IPS DF 4.7 (cell line): ENCODE results near the gene LAMC2.

ENCODE experiments used
- DNase-seq: peaks from one replicate; pipeline ENCODE4 v3.0.0-alpha.2; 2013; ENCODE audit warnings: low spot score; ENCODE audit errors: extremely low read depth

LAMC2 gene

DNA sequence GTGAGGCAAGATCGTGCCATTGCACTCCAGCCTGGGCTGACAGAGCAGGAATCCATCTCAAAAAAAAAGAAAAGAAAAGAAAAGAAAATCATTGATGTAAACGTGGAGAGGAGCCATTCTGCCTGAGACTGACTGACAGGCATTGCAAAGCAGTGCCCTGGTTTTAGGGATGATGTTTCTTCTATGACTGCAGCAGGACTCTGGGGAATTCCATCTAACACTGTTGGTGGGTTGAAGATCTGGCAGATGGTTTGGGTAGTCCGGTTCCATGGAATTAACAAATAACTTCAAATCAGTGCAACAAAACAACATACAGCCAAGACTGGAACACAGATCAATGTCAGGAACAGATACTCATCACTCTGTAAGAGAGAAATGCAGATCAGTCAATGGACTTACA, 17.8 kb upstream of the LAMC2 start:
- no peak for DNase-seq

DNA sequence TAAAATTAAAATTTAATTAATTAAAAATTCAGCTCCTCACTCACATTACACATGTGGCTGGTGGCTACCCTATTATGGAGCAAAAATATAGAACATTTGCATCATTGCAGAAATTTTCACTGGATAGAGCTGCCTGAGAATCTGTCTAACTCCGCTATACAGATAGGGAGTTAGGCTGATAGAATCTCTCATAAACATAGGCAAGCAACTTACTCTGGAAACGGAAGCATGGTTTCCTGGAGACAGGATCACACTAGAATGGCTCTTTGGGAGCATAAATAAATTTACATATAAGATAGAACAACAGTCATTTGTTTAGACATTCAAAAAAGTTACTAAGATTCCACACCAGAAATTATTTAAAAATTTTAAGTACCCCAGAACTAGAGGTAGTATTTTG, 12.2 kb upstream of the LAMC2 start:
- no peak for DNase-seq

DNA sequence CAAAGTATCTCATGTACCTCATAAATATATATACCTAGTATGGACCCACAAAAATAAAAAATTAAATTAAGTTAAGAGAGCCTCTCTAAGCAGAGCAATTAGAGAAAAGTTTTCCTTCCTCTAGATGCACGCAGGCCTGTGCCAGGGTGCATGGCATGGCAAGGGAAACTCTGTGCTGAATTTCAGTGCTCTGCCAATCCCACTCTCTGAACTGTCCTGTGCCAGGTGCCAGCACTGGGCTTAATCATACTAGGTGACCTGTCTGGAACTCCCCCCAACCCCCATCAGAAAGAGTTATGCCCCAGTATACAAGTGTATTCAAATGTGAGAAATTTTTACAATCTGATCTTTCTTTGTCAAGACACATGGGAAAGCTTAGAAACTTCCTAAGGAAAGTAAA, 10.4 kb upstream of the LAMC2 start:
- DNase-seq: no peak

DNA sequence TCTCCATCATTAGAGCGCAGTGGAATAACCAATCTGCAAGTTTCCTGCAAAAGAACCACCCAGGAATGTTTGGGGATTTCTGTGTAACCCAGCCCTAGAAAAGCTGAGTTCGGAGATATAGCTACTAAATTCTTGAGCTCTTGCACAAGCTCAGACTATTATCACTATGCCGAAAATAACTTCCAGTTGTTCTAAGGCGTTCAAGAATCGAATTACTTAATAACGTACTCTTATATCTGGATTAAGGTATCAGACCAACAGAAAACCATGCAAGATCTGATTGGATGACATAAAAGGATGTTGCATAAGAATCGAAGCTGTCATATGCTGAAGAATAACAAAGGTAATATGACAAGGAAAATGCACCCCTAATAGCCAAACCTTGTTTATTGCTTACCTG, 7.5 kb upstream of the LAMC2 start:
- DNase-seq: no peak

DNA sequence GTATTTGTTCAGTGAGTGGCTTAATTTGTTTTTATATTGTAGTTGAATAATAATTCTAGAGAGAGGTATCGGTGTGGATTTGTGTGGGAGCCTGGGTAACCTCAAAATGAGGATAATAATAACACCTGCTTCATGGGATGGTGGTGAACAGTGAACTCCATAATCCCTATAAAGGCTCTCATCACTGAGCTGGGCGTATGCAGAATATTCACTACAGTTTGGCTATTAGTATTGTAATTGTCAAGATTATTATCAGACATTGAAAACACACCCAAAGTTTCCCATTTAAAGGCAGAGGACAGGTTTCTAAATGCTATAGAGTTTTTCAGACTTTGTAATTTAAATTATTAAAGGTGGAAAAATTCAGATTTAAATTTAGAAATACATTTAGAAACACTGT, 7.0 kb upstream of the LAMC2 start:
- DNase-seq: no peak

DNA sequence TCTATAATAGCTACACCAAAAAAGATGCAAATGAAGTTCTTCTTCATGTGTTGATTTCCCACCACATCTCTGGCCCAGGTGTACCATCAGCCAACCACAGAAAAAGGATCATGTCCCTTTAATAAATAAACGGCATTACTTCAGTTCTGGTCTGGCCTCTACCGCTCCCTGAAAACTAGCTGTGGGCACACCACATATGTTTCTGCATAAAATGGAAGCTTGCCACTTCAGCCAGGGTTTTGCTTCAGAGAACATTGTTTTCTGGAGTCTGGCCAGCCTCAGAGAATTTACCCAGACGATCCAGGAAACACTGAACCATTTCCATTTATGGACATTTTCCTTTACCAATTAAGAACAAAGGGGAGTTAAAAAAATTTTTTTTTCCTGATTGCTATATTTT, 5.8 kb upstream of the LAMC2 start:
- no peak for DNase-seq

DNA sequence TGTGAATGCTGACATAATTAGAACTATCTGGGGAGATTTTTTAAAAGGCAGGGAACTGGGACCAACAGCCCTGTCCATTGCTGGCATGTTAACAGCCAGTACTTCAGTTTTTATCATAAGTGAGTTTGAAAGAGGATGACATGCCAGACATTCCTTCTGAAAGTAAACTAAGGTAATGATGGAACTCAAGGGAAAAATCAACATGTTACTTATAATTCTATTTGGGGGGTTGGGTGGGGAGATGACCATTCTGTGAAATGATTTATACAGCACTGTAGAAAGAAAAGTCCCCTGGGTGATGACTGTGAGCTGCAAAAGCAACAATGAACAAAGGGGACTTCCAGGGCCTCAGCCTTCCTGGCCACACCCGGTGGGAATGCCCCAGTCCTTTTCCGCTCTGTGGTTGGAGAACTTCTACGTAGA, 5.4 kb upstream of the LAMC2 start:
- DNase-seq: no peak

DNA sequence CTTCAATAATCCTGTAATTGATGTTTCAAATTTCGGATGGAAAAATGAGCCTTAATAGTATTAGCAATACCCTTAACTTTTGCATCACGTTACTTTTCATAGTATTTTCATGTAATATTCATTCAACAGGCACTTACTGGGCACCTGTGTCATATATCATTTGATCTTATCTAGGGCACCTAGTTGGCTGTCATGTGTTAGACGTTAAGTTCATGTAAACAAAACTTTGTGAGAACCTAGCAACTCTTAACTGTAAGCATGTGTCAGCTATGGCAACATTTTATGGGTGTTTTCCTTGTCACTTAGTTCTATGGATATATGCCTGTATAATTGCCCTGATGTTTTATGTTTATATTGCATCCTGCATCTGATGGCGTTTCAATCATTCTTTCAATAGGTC, 777 bp downstream of the LAMC2 start:
- DNase-seq: no peak

DNA sequence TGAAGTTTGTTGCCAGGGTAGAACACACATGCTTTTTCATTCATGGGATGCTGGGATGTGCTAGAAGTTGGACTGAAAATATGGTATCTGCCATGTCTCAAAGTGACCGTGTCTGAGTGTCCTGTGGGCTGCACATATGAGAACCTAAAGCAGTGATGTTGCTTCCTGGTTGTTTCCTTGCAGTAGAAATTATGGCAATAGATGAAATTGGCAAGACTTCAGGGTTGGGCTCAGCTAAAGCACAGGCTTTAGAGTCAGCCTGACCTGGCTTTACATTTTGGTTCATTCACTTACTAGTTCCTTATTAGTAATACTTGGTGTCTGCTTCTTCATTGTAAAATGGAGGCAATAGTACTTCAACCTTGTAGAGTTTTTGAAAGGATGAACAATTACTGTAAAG, 2.2 kb downstream of the LAMC2 start:
- no peak for DNase-seq

DNA sequence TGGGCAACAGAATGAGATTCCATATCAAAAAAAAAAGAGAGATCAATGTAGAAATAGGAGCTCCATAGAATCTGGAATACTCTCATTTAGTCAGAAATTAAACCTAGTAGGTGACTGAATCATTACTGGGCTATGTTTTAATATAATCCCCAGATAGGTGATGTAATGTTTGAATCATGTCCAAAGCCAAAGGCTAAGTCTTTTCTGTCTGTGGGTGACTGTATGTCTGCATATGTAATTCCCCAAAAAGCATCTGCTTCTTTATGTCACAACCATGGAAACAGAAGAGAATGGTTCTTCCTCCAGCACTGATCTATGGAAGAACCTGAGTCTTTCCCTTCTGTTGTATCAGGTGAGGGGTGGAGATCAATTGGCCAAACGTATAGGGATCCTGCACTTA, 5.8 kb downstream of the LAMC2 start:
- DNase-seq: no peak

DNA sequence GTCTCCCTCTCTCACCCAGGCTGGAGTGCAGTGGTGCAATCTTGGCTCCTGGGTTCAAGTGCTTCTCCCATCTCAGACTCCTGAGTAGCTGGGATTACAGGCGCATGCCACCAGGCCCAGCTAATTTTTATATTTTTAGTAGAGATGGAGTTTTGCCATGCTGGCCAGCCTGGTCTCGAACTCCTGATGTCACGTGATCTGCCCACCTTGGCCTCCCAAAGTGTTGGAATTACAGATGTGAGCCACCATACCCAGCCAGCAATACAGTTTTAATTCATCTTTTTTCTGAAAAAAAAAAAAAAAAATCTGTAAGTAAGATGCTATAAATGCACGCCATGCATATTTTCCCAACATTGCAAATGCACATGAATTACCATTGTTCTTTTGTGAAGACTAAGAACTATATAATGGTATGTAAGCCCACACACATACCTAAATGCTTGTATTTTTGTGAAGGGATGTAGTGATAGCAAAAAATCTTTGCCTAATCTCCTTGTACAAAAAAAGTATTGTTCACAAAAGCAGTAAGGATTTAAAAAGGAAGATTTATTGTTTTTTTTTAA, 8.0 kb downstream of the LAMC2 start:
- DNase-seq: no peak

DNA sequence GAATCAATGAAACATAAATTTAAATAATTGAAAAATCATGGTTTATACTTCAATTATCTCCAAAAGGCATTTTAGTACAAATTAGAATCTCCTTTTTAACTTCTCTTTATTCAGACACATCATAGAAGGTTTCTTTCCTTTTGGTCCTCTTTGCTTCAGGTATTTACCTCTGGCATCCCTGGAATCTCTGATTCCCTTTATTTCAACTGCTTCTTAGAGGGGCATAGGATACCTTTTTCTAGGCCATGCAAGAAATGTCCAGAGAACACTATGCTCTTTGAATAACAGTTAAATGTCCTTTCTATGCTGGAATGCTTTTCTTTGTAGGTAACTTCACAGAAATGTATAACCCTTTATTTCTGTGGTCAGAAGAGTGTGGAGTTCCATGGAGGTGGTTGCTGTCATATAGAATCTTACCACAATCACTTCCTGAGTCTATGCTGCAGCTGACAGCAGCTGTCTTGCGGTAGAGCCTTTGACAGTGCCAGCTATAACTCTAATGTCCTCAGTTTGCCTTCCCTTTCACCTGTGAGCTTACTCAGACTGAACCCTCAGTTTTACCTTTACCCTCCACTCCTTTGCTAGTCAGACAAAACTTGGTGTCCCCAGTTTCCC, 8.6 kb downstream of the LAMC2 start:
- no peak for DNase-seq

DNA sequence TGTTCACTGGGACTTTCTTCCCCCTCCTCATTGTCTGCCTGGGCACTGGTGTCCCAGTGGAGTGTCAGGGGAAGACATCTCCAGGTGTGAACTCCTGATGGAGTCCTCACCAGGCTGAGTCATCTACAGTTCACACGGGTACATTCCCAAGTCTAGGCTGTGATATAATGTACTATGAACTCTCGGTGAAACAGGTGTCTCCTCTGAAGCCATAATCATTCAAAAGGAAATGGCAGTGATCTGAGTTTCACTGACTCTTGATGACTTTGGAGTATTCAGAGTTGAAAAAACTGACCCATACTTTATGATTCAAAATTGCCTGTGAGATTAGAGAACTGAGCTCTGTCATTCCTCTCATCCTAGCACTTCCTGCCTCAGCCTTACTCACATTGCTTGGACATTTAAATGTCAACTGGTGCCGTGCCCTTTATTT, 9.1 kb downstream of the LAMC2 start:
- DNase-seq: no peak

DNA sequence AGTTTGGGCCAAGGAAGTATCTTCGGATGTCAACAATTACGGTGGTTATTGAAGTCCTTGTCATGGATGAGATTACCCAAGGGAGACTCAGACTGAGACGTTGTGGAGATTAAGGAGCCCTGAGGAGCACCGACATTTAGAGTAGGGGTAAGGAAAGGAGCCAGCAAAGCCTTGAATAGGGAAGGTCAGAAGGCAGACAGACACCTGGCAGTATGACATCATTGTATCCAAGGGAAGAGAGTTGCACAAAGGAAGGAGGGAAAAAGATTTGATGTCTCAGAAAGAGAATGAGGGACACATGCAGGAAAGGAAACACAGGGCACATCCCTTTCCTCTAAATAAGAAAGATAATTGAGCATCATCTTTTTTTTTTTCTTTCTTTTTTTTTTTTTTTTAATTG, 11.7 kb downstream of the LAMC2 start:
- DNase-seq: no peak

DNA sequence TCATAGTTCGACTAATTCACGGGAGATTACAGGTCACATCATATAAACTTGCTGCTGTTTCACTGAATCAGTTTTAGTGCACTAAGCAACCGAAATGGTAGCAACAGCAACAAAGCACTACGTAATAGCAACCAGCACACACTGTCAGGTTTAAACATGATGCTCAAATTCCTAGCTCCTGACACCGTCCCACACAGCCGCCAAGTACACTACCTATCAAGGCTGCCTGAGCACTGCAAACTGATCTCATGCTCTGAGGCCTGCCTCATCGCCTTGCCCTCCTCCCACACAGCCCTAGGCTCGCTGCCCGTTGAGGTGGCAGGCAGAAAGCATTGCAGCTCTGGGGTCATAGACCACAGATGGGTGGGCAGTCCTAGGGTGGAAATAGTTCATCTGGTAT, 12.4 kb downstream of the LAMC2 start:
- no peak for DNase-seq

DNA sequence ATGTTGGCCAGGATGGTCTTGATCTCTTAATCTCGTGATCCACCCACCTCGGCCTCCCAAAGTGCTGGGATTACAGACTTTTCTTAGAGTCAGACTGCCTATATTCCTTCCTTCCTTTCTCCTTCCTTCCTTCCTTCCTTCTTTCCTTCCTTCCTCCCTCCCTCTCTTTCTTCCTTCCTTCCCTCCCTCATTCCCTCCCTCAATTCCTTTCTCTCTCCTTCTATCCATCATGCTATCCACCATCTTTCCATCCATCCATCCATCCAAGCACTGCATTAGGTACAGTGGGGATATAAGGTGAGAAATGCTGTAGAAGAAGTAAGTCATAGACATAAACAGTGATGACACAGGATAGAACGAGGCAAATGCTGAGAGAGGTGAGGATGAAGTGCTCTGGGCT, 13.2 kb downstream of the LAMC2 start:
- DNase-seq: no peak

DNA sequence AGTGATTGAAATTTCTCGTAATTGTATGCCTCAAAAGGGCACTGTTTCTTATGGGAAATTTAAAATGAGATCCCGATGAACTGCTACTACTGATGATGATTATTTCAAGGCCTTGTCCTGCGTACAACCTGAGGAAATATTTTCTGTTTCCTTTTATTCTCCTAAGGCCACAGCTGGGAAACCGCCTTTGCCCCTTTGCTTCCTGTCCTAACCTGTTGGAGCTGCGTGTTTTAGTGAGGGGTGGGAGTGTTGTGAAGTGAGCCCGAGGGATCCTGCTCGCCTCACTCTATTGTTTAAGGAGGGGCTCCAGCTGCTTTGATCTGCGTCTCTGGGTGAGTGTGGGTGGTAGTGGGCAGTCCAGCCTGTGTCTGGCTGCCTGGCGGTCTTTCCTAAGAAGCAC, 14.4 kb downstream of the LAMC2 start:
- no peak for DNase-seq

DNA sequence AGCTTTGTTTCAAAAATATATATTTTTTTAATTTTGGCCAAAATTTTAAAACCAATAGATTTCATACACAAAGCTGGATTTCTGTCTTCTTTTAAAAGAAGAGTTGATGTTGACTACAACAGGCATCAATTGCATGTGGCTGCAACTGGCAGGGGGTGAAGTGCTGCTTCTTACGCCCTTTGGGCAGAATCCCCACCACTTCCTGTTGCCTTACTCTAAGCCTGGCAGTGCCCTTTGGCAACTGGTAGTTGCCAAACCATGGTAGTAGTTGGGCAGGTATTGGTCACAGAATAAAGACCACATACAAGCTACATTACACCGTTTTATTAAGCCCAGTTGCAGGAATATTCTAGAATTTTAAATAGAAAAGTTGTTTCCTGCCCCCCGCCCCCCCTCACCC, 17.0 kb downstream of the LAMC2 start:
- DNase-seq: no peak

DNA sequence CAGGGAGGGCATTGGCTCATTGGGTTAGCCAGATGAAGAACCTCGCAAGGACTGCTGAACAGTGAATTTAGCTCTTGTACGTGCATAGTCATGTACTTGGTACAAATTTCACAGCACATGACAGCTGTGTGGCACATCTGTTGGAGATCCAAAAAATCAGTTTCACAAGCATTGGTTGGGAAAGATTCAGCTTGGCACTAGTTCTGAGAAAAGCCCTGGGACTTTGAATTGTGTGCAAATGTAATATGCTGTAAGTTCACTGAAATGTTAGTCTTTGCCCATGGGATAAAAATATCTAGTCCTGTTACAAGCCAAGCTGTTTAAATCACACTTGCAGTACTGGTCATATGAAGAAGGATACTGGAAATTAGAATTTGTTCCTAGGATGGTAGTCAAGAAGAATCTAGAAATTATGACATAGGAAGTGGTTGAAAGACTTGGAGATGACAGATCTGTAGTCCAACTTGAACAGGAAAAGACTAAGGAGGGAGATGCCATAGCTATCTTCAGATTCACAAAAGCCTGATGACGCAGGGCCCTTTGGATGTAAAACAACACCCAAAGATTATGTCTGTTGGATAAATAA, 19.2 kb downstream of the LAMC2 start:
- DNase-seq: no peak

DNA sequence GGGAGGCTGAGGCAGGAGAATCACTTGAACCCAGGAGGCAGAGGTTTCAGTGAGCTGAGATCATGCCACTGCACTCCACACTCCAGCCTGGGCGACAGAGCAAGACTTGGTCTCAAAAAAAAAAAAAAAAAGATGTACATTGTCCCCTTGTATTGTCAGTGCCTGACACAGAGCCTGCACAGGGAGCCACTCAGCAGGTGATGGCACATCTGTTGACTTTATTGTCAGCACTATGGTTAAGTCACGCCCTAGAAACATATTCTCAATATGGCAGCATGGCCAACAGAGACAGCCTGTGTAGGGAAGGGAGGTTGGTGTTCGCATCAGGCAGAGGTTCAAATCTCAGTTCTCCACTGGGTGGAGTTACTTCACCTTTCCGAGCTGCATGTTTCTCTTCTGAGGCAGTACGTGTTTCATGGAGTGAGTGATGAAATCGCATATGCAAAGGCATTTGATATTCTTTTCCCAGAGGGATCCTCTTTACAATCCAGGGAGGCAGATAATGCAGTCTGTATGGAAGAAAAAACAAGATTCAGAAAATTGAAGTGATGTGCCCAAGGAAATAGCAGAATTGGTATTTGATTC, 20.6 kb downstream of the LAMC2 start:
- DNase-seq: no peak

DNA sequence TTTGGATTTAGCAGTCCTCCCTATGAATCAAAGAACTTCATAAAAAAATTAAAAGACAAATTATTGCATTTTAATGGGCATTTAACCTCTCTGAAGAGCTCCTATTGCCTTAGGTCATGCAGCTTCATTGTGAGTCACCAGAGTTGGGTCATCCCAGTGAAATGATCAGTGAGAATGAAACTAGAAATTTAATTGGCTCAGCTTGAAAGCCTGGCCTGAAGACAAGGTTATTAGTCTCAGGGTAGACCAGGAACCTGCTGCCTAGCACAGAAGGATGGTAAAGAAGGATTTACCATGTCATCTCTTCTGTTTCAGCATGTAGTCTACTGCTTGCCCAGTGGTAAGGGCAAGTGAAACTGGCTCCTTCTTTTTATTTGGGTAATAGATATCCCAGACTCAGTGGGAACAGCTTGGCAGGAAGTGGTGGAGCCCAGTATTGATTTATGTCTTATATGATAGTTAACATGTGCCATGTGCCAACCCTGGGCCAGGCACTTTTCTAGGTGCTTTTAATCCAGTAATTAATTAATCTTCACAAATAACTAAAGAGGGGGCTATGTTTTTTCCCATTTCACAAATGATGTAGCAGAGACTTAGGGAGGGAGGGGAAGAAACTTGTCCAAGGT, 23.6 kb downstream of the LAMC2 start:
- DNase-seq: no peak

DNA sequence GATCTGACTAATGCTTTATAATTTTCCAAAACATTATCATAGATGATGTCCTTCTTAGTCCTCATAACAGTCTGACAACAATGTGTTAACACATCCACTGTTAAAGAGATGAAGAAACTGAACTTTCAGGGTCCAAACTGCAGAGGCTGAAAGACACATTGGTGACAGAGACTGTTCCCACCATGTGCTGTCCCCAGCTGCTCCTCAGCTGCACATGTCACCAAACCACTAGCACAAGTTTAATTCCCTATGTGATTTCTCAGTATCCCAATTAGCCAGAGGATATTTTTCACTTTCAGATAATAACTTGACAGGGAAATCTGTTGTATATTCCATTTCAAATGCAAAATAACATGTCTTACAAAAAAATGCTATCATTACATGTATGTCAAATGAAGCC, 24.6 kb downstream of the LAMC2 start:
- no peak for DNase-seq

DNA sequence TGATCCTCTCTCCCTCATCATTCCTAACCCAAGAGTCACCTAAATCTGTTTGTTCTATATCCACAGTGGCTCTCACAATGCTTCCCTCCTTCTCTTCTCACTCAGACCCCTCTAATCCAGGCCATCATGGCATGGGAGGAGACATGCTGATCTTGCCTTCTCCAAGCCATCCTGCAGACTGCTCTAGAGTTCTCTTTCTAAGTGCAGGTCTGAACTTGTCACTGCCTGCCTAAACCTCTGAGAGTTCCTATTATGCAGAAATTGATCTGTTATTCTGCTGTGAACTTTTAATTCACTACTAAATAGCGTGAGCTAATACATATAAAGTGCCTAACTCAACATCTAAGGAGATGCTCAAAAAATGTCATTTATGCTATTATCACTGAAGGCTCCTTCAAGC, 26.8 kb downstream of the LAMC2 start:
- DNase-seq: no peak
